OCI-M2 (cell line): ENCODE data around the gene MLLT3.

Source experiments
- DNase-seq: peaks from one replicate; lab custom pipeline; 2025; ENCODE audit not compliant: unreplicated experiment; lab: John Stamatoyannopoulos, UW

Gene MLLT3

DNA sequence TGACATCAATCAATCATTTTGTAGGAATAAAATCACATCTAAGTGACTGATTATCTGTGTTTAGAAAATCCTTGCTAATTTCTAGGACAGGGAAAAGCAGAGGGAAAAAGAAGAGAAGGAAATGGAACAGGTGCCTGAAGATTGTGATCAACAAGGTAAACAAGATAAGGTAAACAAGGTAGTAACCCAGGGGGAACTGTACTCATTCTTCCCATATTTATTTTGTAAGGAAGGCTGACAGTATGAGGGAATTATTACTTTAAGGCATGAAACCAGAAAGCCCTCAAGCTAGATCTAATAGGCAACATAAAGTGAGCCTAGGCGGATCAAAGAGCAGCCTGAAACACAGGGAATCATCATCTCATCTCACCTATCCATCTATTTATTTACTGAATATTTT, 231.1 kb downstream of the MLLT3 start:
- DNase-seq, result no peak

DNA sequence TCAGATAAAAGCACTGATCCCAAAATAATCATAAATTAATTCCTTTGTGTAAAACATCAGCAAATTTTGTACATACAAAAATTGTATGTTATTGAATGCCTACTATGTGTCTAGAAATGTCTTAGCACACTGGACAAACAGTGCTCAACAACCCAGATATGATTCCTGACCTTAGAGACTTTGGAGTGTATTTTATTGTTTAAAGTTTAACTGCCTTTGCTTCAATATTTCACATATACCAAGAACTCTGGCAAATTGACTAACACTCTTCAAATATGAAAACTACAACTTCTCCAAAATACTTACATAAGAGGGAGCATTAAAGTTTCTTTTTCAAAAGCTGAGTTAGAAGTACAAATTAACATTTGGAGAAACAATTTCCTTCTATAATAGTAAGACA, 231.9 kb downstream of the MLLT3 start:
- DNase-seq, result no peak

DNA sequence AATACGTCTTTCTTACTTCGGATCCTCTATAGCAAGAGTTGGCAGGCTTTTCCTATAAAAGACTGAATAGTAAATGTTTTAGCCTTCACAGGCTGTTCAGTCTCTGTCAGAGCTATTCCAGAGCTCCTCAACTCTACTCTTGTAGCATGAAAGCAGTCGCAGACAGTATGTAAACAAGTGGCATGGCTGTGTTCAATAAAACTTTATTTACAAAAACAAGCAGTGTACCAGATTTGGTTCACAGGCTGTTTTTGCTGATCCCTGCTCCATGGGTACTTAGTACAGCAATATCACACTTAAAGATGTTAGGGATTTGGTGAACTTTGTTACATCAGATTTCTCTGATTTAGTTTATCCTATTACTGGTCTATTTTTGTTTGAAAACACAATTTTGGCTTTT, 235.2 kb downstream of the MLLT3 start:
- no peak for DNase-seq

GRCh38 chr9:20384642-20385041, 237.7 kb downstream of the MLLT3 start:
- DNase-seq, result no peak

- peak; percentile 31 for DNase-seq
Measured at GRCh38 chr9:20382460-20383071, 239.7 kb downstream of the MLLT3 start.

DNA sequence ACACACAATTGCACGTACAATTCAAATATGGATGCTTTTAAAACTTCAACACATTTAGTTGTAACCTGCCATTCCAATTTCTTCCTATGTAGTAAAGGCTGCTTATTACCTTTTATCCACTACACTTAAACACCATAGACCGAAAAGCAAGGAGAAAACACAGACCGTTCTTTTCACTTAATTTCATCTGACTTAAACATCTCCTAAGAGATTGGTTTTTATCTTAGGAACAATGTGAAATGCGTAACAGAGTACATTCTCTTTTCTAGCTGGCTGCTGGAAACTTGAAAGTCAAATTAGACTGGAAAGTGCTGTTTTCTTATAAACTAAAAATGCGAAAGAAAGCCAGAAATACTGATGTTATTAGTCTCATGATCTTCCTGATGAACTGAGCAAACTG, 241.8 kb downstream of the MLLT3 start:
- DNase-seq, result no peak

DNA sequence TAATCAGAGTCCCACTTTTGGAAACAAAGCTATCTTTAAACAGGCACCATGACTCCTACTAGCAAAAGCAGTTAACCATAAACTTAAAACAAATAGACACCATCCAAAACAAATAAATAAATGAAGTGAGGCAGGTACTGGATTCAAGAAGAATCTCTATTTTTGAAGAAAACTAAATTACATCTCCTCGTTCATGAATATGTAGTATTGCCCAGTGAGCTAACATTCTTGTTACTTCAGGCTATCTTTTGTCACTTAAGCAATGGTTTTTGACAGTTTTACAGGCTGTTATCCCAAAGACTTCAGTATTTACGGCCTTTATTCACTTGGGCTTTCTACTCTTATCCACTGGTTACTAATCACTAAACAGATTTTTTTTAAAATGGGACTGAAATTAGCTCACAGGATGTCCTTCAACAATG, 242.5 kb downstream of the MLLT3 start:
- no peak for DNase-seq

- DNase-seq, result no peak
Measured at GRCh38 chr9:20378851-20379250, 243.4 kb downstream of the MLLT3 start.

DNA sequence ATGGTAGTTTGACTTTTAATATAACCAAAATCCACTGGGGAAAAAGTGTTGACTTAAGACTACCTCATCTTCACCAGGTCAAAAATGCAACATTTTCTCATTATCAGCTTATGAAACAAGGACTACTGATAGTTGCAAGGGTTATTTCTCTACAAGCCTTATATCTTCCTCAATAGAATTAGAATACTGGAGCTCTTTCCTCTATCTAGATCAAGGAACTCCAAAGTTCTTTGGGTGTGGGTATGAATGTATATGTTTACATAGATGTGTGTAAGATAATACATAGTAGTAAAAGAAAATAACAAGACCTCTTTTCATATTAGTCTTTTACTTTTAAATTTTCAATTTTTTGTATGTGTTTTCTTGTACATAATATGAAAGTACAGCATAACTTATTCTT, 244.5 kb downstream of the MLLT3 start:
- DNase-seq, result no peak

- no peak for DNase-seq
Measured at GRCh38 chr9:20376731-20377375, 245.4 kb downstream of the MLLT3 start.

- DNase-seq, result no peak
Measured at GRCh38 chr9:20376042-20376441, 246.3 kb downstream of the MLLT3 start.

- no peak for DNase-seq
Measured at GRCh38 chr9:20373263-20373662, 249.0 kb downstream of the MLLT3 start.

GRCh38 chr9:20369391-20369790, 252.9 kb downstream of the MLLT3 start:
- no peak for DNase-seq

- DNase-seq, result no peak
Measured at GRCh38 chr9:20367855-20368254, 254.4 kb downstream of the MLLT3 start.

- no peak for DNase-seq
Measured at GRCh38 chr9:20364959-20365358, 257.3 kb downstream of the MLLT3 start.

DNA sequence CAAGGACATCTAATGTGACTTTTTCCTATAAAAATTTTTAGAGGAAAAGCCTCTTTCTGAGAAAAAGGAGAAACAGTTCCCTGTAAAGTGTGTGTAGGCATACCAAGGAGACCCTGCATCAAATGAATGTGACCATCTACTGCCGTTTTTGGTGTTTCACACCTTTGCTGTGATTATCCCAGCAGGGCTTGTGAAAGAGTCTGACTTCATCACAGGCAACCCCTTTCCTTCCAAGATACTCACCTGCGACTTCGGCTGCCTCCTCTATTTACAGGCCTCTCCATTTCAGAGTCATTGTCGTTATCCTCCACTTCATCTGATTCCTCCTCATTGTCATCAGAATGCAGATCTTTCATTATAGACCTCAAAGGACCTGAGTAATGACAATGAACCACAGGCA, 259.1 kb downstream of the MLLT3 start:
- DNase-seq, result no peak

DNA sequence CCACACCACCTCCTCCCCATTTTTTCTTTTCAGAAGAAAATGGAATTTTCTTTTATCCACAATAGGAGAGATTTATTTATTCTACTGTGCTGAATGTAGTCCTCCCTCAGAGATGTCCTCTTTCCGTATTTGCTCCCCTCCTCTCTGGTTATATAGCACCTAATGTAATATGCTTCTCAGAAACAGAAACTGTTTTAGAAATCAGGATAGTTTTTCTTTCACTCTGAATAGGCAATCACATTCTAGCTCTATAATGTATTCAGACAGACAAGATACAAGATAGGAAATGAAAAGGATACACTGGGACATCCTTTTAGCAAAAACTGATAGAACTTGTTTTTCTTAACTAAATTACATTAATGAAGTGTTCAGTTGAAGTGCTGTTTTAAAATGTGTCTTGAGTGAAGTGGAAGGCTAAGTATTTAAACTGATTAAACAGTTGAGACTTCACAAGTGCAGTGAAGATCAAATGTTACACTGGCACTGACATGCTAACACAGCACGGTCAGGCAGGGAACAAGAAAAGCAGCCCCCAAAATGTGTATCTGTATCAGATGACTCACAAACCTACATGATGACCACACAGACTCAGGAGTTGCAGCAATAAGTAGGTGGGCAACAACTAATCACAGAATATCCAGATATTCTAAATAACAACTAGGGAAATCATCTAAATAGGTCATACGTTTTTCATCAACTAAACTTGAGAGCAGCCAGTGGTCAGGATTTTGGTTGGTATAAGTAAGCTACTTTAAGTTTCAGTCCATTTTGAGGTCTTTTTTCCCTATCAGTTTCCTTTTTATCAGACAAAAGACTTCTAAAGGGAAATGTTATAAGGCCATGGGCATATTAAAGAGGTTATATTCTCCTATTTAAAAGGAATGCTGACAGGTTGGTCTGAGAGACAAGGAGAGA, 260.4 kb downstream of the MLLT3 start:
- no peak for DNase-seq

- DNase-seq, result no peak
Measured at GRCh38 chr9:20361229-20361628, 261.1 kb downstream of the MLLT3 start.

- no peak for DNase-seq
Measured at GRCh38 chr9:20358207-20358606, 264.1 kb downstream of the MLLT3 start.

GRCh38 chr9:20357037-20357432, 265.3 kb downstream of the MLLT3 start:
- no peak for DNase-seq

- no peak for DNase-seq
Measured at GRCh38 chr9:20356403-20357036, 265.8 kb downstream of the MLLT3 start.

- DNase-seq, result no peak
Measured at GRCh38 chr9:20355022-20355421, 267.3 kb downstream of the MLLT3 start.
